IPS DF 19.7 (cell line): Measurements from ENCODE around the gene CORO1C.

Experiments used
- DNase-seq: peaks from one replicate; pipeline ENCODE4 v3.0.0-alpha.2; 2013; ENCODE audit warnings: low read depth, low spot score

The CORO1C gene

DNA sequence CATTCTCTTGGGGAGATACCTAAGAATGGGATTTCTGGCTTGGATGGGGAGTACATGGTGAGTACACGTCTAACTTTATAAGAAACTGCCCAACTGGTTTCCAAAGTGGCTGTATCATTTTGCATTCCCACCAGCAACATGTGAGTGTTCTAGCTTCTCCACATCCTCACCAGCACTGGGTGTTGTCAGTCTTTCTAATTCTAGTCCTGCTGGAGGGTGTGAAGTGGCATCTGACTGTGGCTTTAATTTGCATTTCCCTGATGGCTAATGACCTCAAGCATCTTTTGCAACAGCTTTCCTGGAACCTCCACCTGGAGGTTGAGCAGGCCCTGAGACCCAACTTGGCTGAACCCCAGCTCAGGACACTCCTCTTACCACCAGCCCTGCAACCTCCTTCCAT, 115.4 kb downstream of the CORO1C start:
- no peak for DNase-seq

DNA sequence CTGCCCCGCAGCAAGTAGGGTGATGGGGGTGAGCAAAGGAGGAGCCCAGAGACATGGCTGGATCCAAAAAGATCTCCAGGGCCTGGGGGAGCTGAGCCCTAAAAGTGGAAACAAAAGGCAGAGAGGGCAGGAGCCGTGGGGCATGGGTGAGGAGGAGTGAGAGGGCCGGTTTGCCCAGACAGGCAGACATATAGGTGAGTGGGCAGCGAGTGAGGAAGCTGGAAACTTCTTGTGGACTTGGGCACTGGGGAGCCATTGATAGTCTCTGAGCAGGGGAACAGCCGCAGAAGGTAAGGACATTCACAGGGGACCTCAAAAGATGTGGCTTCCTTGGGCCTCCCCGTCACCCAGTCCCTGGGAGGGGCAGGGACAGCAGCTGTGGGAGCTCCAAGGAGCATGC, 116.7 kb downstream of the CORO1C start:
- no peak for DNase-seq

DNA sequence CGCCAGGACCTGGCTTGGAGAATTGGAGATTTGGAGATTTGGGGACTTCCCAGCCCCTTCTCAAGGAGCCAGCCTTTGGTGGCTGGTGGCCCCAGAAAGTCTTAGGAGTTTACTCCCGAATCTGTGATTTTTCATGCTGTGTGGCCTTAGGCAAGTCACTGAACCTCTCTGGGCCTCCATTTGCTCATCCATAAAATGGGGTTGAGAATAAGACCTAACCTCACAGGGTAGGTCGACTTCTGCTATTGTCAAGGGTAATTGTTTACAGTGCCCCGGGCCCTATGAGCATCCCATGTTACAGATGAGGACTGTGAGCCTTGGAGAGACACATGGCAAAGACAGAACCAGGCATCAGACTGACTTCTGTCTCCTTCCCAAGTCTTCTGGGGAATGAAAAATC, 117.3 kb downstream of the CORO1C start:
- no peak for DNase-seq

DNA sequence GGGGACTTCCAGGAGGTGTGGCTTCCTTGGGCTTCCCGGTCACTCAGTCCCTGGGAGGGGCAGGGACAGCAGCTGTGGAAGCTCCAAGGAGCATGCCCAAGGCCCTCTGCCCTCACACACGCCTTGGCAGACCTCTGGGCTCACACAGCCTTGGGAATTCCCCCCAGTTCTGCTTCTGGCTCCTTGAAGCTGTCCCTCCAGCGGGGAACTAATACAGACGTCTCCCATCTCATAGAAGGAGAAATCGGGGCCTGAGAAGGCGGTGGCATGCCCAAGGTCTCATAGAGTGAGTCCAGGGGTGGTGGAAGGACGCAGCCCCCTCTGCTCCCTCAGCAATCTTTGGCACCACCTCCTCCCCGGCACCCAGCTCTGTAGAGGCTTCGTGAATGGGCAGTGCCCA, 117.8 kb downstream of the CORO1C start:
- DNase-seq, result no peak

DNA sequence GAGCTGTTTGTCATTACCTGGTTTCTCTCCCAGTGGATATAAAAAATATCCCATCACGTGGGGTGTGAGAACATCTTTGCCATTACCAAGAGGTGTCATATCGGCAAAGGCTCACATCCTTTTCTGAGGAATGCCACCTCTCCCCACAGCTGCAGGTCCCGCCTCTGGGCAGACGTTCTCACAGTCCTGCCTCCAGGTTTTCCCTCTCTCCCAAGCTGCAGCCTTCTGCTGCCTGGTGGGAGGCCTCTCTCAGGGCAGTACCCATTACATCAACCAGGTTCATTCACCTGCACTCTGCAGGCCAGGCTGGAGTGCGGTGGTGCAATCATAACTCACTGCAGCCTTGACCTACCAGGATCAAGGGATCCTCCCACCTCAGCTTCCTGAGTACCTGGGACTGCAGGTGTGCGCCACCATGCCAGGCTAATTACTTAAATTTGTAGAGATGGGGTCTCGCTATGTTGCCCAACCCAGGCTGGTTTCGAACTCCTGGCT, 118.5 kb downstream of the CORO1C start:
- no peak for DNase-seq

DNA sequence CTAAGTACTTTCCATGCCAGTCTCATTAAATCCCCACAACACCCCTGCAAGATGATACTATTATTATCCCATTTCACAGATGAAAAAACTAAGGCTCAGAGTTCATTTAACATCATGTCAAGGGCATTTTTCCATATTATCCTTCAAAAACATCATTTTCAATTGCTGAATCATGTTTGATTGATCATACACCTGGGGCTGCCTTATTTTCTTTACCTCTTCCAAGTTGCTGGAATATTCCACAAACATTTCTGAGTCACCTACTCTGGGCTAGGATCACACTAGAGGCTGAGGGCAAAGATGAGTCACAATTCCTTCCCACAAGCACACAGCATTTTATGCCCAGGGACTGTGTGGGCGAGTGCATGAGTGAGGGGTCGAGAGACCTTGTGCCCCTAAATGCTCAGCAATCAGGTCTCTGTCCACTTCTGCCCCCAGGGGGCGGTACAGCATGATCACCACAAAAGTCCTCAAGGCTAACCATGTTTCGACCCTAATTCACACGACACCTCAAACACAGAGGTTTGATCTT, 119.4 kb downstream of the CORO1C start:
- peak; percentile 61 for DNase-seq

DNA sequence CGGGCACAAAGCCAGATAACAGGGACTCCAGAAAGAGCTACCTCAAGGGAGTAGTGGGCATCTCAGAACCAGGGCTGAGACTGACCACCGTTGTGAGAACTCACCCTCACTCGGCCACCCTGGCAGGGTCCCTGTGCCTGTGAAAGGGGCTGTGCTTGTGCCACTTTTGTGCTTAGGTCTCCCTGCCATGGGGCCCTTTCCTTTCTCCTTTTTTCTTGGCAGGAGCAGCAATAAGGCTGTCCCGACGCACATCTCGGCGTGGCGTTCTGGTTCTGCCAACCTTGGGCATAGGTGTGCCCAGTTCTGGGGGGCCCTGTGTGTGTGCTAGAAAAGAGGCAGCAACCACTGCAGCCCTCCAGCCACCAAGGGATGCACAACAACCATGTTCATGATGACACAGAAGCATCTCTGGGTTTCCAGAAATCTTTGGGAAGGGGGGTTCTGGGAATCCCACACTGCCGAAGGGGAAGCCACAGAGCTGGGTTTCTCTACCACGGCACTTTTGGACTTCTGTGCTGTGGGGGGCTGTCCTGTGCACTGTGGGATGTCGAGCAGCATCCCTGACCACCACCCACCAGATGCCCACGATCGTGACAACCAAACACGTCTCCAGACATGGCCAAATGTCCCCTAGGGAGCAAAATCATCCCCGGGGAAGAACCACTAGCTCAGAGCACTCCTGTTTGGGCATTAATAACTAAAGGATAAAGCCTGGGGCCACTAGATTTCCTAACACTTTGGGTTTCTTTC, 120.3 kb downstream of the CORO1C start:
- DNase-seq, result no peak

DNA sequence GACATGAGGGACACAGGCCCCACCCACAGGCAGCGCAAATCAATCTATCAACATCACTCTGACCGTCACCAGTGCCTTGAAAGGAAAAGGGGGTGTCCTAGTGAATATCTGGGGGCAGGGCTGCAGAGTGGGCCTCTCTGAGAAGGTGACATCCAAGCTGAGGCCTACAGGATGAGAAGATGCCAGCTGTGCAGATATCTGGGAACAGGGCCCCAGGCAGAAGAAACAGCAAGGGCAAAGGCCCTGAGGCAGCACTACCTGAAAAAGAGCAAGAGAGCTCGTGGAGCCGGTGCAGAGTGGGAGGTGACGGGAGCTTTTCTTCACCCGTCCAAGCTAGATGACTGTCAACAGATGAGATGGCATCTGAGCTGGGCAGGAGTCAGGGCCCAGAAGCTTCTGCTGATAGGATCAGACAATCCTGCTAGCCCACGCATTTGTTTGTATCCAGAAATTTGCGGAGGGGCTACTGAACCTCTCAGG, 120.9 kb downstream of the CORO1C start:
- no peak for DNase-seq

DNA sequence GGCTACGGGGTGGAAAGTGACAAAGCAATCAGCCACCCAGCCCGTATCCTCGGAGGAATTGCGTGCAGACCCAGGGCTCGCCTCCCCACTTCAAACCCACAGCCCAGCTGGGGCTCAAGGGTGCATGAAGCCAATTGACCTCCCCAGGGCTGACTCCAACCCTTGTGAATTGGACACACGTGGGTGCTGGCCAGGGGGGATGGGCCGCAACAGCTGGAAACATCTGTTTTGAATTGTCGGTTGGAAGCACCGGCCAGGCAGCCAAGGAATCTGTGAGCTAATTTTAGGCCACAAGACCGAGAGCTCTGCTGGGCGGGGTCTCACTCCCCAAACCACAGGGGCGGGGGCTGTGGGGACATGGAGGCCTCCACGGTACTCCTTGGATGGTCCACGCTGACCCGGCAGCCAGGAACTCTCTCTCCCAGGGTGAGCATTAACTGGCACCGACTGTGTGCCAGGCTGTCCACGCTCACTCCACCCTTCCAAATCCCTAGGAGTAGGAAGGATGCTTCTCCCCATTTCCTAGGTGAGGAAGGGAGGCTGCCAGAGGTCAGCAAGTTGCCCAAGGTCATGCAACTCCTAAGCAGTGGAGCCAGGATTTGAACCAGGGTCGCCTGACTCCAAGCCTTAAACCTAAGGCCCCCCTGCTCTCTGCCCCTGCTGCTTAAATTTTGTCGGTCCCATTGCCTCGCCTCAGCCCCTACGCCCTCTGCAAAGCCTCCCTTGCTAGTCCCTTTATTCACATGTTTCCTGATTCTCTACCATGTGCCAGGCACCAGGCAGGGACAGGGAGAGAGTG, 121.6 kb downstream of the CORO1C start:
- DNase-seq, result no peak

DNA sequence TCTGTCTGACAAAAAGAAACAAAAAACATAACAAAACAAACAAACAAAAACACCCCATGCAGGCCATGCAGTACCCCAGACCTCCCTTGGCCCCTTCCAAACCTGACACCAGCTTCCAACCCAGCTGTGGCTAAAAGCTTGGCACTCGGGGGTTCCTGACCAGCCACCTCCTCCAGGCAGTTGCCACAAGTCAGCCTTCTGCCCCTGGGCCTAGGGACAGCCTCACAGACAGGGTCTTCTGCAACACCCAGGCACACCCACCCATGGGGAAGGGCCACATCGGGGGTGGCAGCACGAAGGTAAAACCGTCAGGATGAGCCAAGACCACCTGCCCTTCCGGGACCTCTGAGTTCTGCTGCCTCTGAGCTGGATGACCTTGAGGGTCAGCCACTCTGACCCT, 122.7 kb downstream of the CORO1C start:
- no peak for DNase-seq

DNA sequence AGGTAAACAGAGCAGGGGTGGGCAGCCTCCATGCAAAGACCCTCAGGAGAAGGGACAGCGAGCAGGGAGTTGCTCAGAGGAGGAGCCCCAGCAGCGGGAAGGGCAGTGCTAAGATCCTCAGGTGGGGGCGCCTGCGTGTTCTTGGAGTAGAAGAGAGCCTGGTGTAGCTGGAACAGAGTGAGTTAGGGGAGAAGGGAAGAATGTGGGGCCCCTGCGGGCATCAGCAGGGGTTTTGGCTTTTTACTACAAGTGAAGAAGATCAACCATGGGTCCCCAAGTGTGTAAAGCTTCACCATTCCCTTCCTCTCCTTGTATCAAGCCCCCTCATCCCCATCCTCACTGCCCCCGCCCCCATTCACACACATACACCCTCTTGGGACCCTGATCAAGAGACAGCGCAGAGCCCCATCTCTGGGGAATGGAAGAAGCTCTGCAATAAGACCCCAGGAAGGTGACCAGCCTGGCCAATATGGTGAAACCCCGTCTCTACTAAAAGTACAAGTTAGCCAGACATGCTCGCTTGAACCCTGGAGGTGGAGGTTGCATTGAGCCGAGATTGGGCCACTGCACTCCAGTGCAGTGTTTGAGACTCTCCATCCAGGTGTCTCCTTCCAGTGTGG, 123.2 kb downstream of the CORO1C start:
- no peak for DNase-seq

DNA sequence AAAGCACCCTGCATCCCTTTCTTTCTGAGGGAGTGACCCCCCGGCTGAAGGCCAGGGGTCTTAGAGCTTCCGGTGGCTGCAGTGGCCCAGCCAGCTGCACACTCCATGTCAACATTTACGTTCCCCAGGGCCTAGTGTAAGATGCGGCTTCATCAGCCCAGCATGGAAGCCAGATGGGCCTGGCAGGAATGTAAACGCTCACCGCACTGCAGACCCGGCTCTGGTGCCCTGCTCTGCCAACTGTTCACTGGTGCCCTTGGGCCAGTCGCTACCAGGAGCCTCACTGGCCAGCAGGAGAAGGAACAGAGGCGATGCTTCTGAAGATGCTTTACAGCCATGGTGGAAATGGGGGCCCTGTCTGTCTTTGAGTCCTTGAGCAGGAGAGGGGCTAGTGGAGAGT, 124.8 kb downstream of the CORO1C start:
- no peak for DNase-seq

DNA sequence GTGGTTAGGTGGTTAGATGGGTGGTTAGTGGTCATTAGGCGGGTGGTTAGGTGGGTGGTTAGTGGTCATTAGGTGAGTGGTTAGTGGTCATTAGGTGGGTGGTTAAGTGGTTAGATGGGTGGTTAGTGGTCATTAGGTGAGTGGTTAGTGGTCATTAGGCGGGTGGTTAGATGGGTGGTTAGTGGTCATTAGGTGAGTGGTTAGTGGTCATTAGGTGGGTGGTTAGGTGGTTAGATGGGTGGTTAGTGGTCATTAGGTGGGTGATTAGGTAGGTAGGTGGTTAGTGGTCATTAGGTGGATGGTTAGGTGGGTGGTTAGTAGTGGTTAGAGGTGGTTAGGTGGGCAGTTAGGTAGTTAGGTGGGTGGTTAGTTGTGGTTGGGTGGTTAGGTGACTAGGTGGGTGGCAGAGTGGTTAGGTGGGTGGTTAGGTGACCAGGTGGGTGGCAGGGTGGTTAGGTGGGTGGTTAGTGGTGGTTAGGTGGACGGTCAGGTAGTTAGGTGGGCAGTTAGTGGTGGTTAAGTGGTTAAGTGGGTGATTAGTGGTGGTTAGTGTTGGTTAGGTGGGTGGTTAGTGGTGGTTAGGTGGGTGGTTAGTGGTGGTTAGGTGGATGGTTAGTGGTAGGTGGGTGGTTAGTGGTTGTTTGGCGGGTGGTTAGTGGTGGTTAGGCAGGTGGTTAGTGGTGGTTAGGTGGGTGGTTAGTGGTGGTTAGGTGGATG, 125.5 kb downstream of the CORO1C start:
- DNase-seq, result no peak

DNA sequence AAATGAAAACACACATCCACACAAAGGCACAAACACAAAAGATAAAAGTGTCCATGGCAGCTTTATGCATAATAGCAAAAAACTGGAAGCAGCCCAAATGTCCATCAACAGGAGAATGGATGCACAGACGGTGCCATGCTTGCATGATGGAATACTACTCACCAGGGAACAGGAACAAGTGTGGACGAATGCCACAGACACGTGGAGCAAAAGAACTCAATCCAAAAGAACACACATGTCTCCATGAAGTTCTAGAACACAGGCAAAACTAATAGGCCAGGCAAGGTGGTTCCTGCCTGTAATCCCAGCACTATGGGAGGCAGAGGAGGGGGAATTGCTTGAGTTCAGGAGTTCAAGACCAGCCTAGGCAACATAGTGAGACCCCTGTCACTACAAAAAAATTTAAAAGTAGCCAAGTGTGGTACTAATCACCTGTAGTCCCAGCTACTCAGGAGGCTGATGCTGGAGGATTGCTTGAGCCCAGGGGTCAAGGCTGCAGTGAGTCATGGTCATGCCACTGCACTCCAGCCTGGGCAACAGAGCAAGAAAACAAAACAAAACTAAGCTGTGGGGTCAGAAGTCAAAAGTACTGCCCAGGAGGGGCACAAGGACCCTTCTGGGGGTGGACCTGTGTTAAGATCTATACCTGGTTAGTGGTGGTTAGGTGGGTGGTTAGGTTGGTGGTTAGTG, 126.2 kb downstream of the CORO1C start:
- DNase-seq, result no peak

DNA sequence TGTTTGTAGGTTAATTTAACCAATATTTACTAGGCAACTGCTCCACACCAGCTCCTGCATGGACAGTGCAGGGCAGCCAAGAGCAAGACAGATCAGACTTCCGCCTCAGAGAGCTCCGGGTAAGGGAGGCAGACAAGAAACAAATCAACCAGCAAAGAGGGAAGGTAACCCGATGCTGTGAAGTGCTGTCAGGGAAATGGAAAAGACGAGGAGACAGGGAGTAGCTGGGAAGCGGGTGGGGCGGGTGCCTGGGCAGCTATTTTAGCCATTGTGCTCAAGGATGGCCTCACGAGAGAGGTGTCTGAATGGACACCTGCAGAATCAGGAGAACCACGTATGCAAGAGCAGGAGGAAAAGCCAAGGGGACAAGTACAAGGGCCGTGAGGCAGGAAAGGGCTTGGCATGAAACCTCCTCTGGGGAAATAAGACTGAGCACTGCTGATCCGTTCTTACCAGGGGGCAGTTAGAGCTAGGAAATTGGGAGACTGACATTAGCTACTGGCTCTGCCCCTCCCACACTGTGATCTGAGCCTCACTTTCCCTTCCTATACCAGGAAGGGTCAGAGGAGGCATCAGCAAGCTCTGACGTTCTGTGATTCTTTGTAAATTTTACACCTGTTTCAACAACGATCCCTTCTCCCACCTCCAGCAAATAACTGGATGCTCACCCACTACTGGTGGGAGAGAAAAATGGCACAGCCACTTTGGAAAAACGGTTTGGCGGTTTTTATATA, 126.9 kb downstream of the CORO1C start:
- DNase-seq, result no peak

DNA sequence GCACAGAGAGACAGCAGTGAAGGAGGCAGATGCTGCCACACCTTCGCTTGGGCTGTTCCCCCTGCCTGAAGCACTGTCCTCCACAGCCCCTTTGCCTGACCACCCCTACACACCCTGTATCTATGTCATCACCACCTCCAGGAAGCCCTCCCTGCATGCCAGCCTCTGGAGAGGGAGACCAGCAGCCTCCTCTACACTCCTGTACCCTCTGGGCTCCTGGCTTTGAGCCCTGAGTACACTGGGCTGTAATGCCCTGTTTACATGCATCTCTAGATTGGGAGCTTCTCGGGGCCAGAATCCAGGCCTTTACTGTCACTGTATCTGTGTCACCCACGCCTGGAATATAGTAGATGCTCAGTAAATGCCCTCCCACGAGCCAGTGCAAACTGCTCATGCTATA, 127.6 kb downstream of the CORO1C start:
- no peak for DNase-seq

DNA sequence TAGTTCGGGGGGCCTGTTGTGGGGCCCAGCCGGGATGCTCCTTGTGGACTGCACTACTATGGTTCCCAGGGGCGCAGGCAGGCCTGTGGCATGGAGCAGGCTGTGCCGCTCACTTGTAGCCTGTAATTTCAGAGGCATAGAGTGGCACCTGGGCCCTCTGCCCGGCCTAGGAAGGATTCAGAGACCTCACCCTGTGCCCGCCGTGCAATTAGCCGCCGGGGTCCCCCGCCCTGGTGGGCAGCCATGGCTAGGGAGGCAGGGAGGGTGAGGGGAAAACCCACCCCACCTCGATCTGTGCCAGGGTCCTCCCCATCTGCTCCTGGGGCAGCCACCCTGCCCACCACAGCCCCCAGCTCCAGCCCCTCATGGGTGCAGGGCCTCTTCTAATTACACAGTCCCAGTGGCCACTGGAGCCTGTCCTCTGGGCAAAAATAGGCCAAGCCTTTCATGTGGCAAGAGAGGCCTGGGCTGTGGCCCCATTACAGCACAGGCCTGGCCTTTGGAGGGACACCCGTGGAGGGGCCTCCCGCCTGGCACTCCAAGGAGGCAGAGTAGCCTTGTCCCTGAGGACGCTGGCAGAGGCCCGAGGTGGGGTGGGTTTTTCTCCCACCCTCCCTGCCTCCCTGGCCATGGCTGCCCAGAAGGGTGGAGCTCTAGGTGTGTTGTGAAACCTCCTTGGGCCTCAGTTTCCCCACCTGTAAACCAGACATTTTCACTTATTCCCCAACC, 128.2 kb downstream of the CORO1C start:
- no peak for DNase-seq

DNA sequence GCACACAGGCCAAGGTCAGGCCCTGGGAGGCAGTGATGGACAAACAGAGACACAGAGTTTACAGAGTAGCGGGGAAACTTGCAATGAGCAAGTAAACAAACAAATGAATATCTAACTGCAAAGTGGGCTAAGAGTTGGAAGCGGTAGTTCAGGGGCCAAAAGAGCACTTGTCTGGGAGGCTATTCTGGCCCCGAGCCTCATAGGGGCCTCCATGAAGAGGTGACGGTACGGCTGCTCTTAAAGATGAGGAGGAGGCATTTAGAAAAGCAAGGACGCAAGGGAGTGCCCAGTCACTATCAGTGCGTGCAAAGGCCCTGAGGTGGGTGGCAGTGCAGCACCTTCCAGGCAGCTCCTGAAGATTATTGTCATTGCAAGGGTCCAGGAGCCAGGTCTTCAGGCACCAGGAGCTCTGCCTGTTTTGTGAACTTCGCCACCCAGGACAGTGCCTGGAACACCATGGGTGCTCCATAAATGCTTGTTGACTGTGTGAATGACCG, 129.1 kb downstream of the CORO1C start:
- DNase-seq, result no peak

DNA sequence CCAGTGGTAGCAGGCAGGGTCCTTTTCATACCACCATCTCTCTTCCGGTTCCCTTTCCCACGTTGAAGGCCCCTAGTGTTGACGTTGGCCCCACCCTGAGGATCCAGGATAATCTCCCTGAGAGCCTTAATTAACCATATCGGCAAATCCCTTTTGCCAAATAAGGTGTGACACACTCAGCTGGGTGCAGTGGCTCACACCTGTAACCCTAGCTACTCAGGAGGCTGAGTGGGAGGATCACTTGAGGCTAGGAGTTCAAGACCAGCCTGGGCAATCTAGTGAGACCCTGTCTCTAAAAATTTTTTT, 130.7 kb downstream of the CORO1C start:
- no peak for DNase-seq
